Natural killer cell treated with Interleukin-12 subunit alpha and Interleukin-12 subunit beta and Interleukin-15 and Interleukin-18, amount 100 ng/mL, for 72 hours (primary cell): ENCODE results near the gene RPS26. TPM values are rescaled to one million over a fixed set of nuclear protein-coding genes. Genes with fewer than 3 reads are reported as not detected.
"Not testable (repeated sequence)": the region's sequence is repeated elsewhere in the genome, so short reads cannot be mapped to it uniquely, and the experiment has no call there.

Source experiments
- ATAC-seq, 2 donors: fragments of 150-1000 bp; cut with Tn5 transposase in 1 of 2; sonication (Bioruptor Pico), chemical (Tn5 transposase) in 1 of 2; 2 replicates each; pipeline ENCODE4 v1.10.0; 2021
- DNase-seq: peaks from one replicate; pipeline ENCODE4 v3.0.0; 2022; ENCODE audit warnings: low spot score
- H3K27ac Mint-ChIP-seq, 2 donors: 1 replicate in 1 of 2; 2 replicates in 1 of 2; pipeline ENCODE4 v1.8.0; 2022; ENCODE audit warnings: mixed read lengths in 2 of 2, mild to moderate bottlenecking in 1 of 2, moderate library complexity in 1 of 2
- H3K27me3 Mint-ChIP-seq, 2 donors: 1 replicate in 1 of 2; 2 replicates in 1 of 2; pipeline ENCODE4 v1.8.0; 2022; ENCODE audit warnings: mixed read lengths in 2 of 2
- H3K36me3 Mint-ChIP-seq: one replicate; pipeline ENCODE4 v1.8.0; 2022; ENCODE audit warnings: mixed read lengths
- H3K4me1 Mint-ChIP-seq, 2 donors: 1 replicate in 1 of 2; 2 replicates in 1 of 2; pipeline ENCODE4 v1.8.0; 2022; ENCODE audit warnings: low read depth in 2 of 2, mixed read lengths in 2 of 2, mild to moderate bottlenecking in 1 of 2
- H3K4me3 Mint-ChIP-seq: one replicate; pipeline ENCODE4 v1.8.0; 2022; ENCODE audit warnings: mixed read lengths
- H3K9me3 Mint-ChIP-seq: 2 replicates; pipeline ENCODE4 v1.8.0; 2022; ENCODE audit warnings: mixed read lengths
- total RNA-seq, 2 donors: library from RNA; stranded (reverse); gene quantifications; one replicate each; pipeline ENCODE4 v1.2.3, GENCODE V29; 2022

RPS26 gene
- total RNA-seq, 2 donors from 2014 or later: 24.6 to 48.3 TPM

- Mint-ChIP-seq H3K36me3 (peaks cover 14% of the 10 kb centered on the region), H3K4me1 (peaks cover 7 to 12% of the 10 kb centered on the region in 2 donors), H3K27ac (no peak overlapping the region), H3K9me3 (no peaks in the 10 kb centered on the region), H3K27me3 (no peaks in the 10 kb centered on the region), H3K4me3 (no peak overlapping the region)
- ATAC-seq: no peak
- DNase-seq: no peak
Observed at GRCh38 chr12:56037161-56037560, 4.6 kb upstream of the RPS26 start.

- Mint-ChIP-seq H3K27ac (peak overlapping the region in 1 of 2 donors; percentile 49), H3K27me3 (no peaks in the 10 kb centered on the region), H3K4me1 (peaks cover 13 to 20% of the 10 kb centered on the region in 2 donors), H3K4me3 (no peak overlapping the region), H3K36me3 (peaks cover 24% of the 10 kb centered on the region), H3K9me3 (no peaks in the 10 kb centered on the region)
- DNase-seq (no peak), ATAC-seq (no peak)
Observed at GRCh38 chr12:56038022-56038655, 3.6 kb upstream of the RPS26 start.

- no peaks in the 10 kb centered on the region for H3K27me3 Mint-ChIP-seq
- DNase-seq: no peak
- ATAC-seq: no peak
- H3K9me3 Mint-ChIP-seq: no peaks in the 10 kb centered on the region
- H3K4me1 Mint-ChIP-seq: peaks cover 17 to 23% of the 10 kb centered on the region in 2 donors
- peak overlapping the region in 1 of 2 donors; percentile 97 for H3K27ac Mint-ChIP-seq
- H3K4me3 Mint-ChIP-seq: no peak overlapping the region
- H3K36me3 Mint-ChIP-seq: peaks cover 30% of the 10 kb centered on the region
Observed at GRCh38 chr12:56040151-56040550, 1.6 kb upstream of the RPS26 start.

- H3K4me3 Mint-ChIP-seq: peak overlapping the region; percentile 98
- peaks cover 17 to 18% of the 10 kb centered on the region in 2 donors for H3K4me1 Mint-ChIP-seq
- ATAC-seq: no peak
- no peaks in the 10 kb centered on the region for H3K9me3 Mint-ChIP-seq
- no peak for DNase-seq
- H3K36me3 Mint-ChIP-seq: peaks cover 23% of the 10 kb centered on the region
- peak overlapping the region; percentile 97 for H3K27ac Mint-ChIP-seq
- H3K27me3 Mint-ChIP-seq: no peaks in the 10 kb centered on the region
Observed at GRCh38 chr12:56040963-56041551, 661 bp upstream of the RPS26 start.

- Mint-ChIP-seq H3K27ac (peak overlapping the region; percentile 97), H3K36me3 (peaks cover 23% of the 10 kb centered on the region), H3K4me3 (peak overlapping the region; percentile 98), H3K4me1 (peaks cover 20 to 28% of the 10 kb centered on the region in 2 donors)
- H3K9me3 Mint-ChIP-seq, DNase-seq, H3K27me3 Mint-ChIP-seq, ATAC-seq: not testable (repeated sequence)
Observed at GRCh38 chr12:56042430-56042813, 704 bp downstream of the RPS26 start.

GRCh38 chr12:56042843-56043242 is 1.1 kb downstream of the RPS26 start:
- peaks cover 20 to 28% of the 10 kb centered on the region in 2 donors for H3K4me1 Mint-ChIP-seq
- peak overlapping the region; percentile 97 for H3K27ac Mint-ChIP-seq
- peaks cover 23% of the 10 kb centered on the region for H3K36me3 Mint-ChIP-seq
- H3K9me3 Mint-ChIP-seq: no peaks in the 10 kb centered on the region
- no peaks in the 10 kb centered on the region for H3K27me3 Mint-ChIP-seq
- H3K4me3 Mint-ChIP-seq: peak overlapping the region; percentile 98
- no peak for ATAC-seq
- no peak for DNase-seq

- Mint-ChIP-seq H3K4me1 (peaks cover 21 to 28% of the 10 kb centered on the region in 2 donors), H3K4me3 (no peak overlapping the region), H3K36me3 (peaks cover 23% of the 10 kb centered on the region), H3K27ac (peak overlapping the region; percentile 53 to 61), H3K9me3 (no peaks in the 10 kb centered on the region), H3K27me3 (no peaks in the 10 kb centered on the region)
- DNase-seq (no peak), ATAC-seq (no peak)
Observed at GRCh38 chr12:56046027-56046780, 4.5 kb downstream of the RPS26 start.

GRCh38 chr12:56053407-56053893 is 11.7 kb downstream of the RPS26 start:
- ATAC-seq: no peak
- Mint-ChIP-seq H3K4me1 (peaks cover 5 to 6% of the 10 kb centered on the region in 2 donors), H3K27ac (no peak overlapping the region), H3K4me3 (no peak overlapping the region), H3K36me3 (no peaks in the 10 kb centered on the region), H3K9me3 (no peaks in the 10 kb centered on the region), H3K27me3 (no peaks in the 10 kb centered on the region)
- DNase-seq: no peak

GRCh38 chr12:56059964-56060363 is 18.2 kb downstream of the RPS26 start:
- H3K4me1 Mint-ChIP-seq, DNase-seq, H3K9me3 Mint-ChIP-seq, H3K27ac Mint-ChIP-seq, H3K4me3 Mint-ChIP-seq, H3K36me3 Mint-ChIP-seq, H3K27me3 Mint-ChIP-seq, ATAC-seq: not testable (repeated sequence)

GRCh38 chr12:56061982-56062381 is 20.3 kb downstream of the RPS26 start:
- Mint-ChIP-seq H3K27me3 (peaks cover 0 to 8% of the 10 kb centered on the region in 2 donors), H3K4me3 (no peak overlapping the region), H3K27ac (no peak overlapping the region), H3K36me3 (no peaks in the 10 kb centered on the region), H3K9me3 (no peaks in the 10 kb centered on the region), H3K4me1 (no peaks in the 10 kb centered on the region)
- ATAC-seq (no peak), DNase-seq (no peak)

- Mint-ChIP-seq H3K36me3 (no peaks in the 10 kb centered on the region), H3K4me3 (no peak overlapping the region), H3K27ac (no peak overlapping the region), H3K27me3 (peaks cover 0 to 8% of the 10 kb centered on the region in 2 donors), H3K4me1 (no peaks in the 10 kb centered on the region), H3K9me3 (no peaks in the 10 kb centered on the region)
- ATAC-seq: no peak
- no peak for DNase-seq
Observed at GRCh38 chr12:56062996-56063395, 21.3 kb downstream of the RPS26 start.

- Mint-ChIP-seq H3K4me1 (no peaks in the 10 kb centered on the region), H3K27me3 (no peaks in the 10 kb centered on the region), H3K9me3 (no peaks in the 10 kb centered on the region), H3K4me3 (no peak overlapping the region), H3K27ac (no peak overlapping the region), H3K36me3 (no peaks in the 10 kb centered on the region)
- DNase-seq (no peak), ATAC-seq (no peak)
Observed at GRCh38 chr12:56071648-56072047, 29.9 kb downstream of the RPS26 start.

- Mint-ChIP-seq H3K4me1 (peaks cover 0 to 3% of the 10 kb centered on the region in 2 donors), H3K36me3 (no peaks in the 10 kb centered on the region), H3K27ac (no peak overlapping the region), H3K4me3 (no peak overlapping the region), H3K27me3 (no peaks in the 10 kb centered on the region), H3K9me3 (no peaks in the 10 kb centered on the region)
- ATAC-seq (no peak), DNase-seq (no peak)
Observed at GRCh38 chr12:56074396-56074795, 32.7 kb downstream of the RPS26 start.

GRCh38 chr12:56077966-56078365 is 36.2 kb downstream of the RPS26 start:
- DNase-seq, H3K4me3 Mint-ChIP-seq, H3K36me3 Mint-ChIP-seq, H3K27ac Mint-ChIP-seq, H3K4me1 Mint-ChIP-seq, H3K9me3 Mint-ChIP-seq, H3K27me3 Mint-ChIP-seq, ATAC-seq: not testable (repeated sequence)
